ENCODE results near the gene HNRNPA3.

The HNRNPA3 gene

DNA sequence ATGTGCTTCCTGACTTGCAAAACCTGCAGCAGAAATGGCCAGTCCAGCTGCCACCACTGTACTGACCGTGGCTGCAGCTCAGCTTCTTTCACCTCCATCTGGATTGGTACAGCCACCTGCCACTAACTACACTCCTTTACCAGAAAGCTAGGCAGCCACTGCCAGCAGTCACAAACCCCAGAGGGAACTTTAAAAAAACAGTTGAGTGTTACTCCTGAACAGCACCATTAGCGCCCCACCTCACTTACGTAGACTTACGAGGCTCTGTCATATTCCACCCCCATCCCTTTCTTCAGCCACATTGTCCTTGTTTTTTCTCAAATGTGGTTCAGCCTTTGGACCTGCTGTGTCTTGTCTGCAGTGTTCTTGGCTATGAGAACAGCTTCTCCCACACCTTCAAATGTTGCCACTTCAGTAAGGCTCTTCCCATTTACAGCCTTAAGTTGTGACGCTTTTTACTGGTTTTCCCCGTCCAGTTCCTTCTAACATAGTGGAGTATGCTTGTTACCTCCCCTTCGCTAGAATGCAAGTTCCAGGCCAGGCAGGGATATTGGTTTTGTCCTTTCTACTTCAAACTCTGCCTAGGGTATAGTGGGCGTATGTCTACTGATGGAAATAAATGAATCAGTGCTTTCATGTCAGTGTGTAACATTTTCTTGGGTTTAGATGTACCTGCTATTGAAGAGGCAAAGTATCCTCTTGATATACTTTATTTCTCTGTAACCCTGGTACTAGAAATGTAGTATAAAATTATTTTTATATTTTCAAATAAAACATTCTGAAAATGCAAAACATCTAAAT lies 17.0 kb downstream of the HNRNPA3 start:
- H3K9me3 Mint-ChIP-seq = no peaks in the 10 kb centered on the region
- peak overlapping the region; percentile 24 for H3K27ac Mint-ChIP-seq (ENCODE audit: low read depth)
- H3K36me3 Mint-ChIP-seq (ENCODE audit: insufficient read depth) = peaks cover 66% of the 10 kb centered on the region
- DNase-seq (ENCODE audit: low spot score in 2 of 2) (no peak), ATAC-seq (replicated peaks; ENCODE audit: extremely low read depth, poor library complexity, severe bottlenecking) (no peak)
- H3K27me3 Mint-ChIP-seq = no peaks in the 10 kb centered on the region
- H3K4me3 Mint-ChIP-seq = no peak overlapping the region
- peaks cover 46% of the 10 kb centered on the region for H3K4me1 Mint-ChIP-seq

DNA sequence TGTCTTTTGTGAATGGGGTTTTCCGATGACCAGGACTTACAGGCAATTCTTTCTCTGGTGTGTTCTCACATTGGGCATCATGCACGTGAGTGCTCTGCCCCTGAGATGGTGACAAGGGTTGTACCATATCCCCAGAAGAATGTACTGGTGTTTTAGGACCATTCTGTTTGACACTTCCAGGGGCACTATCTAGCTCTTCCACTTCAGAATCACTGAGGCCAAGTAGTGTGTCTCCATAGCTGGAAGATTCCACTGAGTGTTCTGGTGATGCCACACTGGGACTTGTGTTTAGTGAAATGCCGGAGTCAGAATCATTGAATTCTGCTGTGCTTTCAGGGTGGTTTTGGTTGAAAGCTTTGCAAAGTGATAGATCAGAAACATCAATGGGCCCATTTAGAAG lies 18.7 kb downstream of the HNRNPA3 start:
- H3K36me3 Mint-ChIP-seq (ENCODE audit: insufficient read depth) = peaks cover 64% of the 10 kb centered on the region
- no peaks in the 10 kb centered on the region for H3K27me3 Mint-ChIP-seq
- DNase-seq (ENCODE audit: low spot score in 2 of 2) (no peak), ATAC-seq (replicated peaks; ENCODE audit: extremely low read depth, poor library complexity, severe bottlenecking) (no peak)
- peaks cover 52% of the 10 kb centered on the region for H3K4me1 Mint-ChIP-seq
- no peaks in the 10 kb centered on the region for H3K9me3 Mint-ChIP-seq
- H3K4me3 Mint-ChIP-seq = no peak overlapping the region
- no peak overlapping the region for H3K27ac Mint-ChIP-seq (ENCODE audit: low read depth)

DNA sequence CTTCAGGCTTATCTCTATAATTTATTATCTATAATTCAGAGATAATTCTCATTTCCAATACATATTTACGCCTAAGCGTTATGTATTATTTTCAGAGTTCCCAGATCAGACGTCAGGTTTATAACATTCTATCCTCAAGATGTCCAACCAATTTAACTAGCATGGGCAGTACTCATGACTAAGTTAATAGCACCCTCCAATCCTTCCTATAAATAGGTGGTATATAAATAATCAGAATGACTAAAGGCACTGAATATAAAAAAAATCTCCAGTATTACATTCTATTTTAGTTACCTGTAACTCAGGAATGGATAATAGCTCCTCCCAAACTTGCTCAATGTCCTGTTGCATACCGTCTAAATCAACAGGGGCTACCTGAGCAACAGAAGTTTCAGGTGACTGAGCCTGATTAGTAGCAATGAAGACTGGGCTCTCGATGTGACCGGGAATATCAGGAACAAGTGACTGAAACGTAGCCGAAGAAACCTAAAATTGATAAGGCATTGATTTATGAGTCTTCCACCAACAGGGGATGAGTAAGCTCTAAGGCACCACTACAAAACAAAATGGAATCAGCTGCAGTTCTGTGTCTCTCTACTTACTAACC lies 19.6 kb downstream of the HNRNPA3 start:
- DNase-seq (ENCODE audit: low spot score in 2 of 2) = no peak
- Mint-ChIP-seq H3K4me1 (peaks cover 43% of the 10 kb centered on the region), H3K27ac (ENCODE audit: low read depth) (no peak overlapping the region), H3K9me3 (no peaks in the 10 kb centered on the region), H3K4me3 (no peak overlapping the region), H3K27me3 (no peaks in the 10 kb centered on the region), H3K36me3 (ENCODE audit: insufficient read depth) (peaks cover 59% of the 10 kb centered on the region)
- no peak for ATAC-seq (replicated peaks; ENCODE audit: extremely low read depth, poor library complexity, severe bottlenecking)

DNA sequence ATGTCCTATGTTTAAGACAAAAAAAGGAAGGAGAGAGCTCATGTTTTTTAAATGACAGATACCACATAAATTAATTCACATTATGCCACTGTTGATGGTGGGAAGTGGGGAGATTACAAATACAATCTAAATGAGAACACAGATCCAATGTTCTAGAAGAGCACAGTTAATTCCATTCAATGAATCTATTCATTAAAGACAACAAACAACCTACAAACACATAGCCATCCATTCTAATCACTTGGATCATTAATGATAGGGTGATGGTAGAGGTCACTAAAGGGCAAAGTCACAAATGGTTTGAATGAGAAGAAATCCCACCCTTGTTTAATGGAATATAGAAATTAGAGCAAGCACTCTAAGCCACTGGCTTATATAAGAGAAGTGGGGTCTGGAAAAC lies 21.7 kb downstream of the HNRNPA3 start:
- H3K9me3 Mint-ChIP-seq = no peaks in the 10 kb centered on the region
- no peak overlapping the region for H3K4me3 Mint-ChIP-seq
- H3K27ac Mint-ChIP-seq (ENCODE audit: low read depth) = no peak overlapping the region
- peaks cover 48% of the 10 kb centered on the region for H3K4me1 Mint-ChIP-seq
- no peak for ATAC-seq (replicated peaks; ENCODE audit: extremely low read depth, poor library complexity, severe bottlenecking)
- no peaks in the 10 kb centered on the region for H3K27me3 Mint-ChIP-seq
- no peak for DNase-seq (ENCODE audit: low spot score in 2 of 2)
- H3K36me3 Mint-ChIP-seq (ENCODE audit: insufficient read depth) = peaks cover 46% of the 10 kb centered on the region

DNA sequence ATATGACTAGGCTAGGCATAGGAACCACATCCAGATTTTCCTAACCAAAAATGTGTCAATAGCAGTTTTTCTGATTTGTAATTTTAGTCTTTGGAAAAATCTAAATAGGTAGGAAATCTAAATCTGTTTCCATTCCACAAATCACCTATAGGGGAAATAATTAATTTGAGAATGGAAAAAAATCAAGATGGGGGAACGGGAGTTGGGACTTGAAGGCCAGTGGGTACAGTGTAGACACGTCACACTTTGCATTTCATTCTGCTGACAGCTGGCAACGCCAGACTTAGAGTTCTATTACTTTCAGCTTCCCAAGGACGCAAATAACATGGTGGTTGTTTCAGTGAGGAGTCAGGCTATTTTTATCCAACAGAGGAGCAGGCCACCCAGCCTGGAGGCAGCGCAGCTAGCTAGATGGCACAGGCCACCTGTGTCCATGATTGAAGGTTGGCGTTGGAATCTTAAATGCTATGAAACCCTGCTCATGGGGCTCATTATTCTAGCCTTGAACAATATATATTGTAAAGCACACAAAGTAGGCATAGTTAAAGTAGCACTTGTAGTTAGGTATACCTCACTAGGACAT lies 23.4 kb downstream of the HNRNPA3 start:
- peaks cover 37% of the 10 kb centered on the region for H3K36me3 Mint-ChIP-seq (ENCODE audit: insufficient read depth)
- peak overlapping the region; percentile 77 for H3K27ac Mint-ChIP-seq (ENCODE audit: low read depth)
- no peaks in the 10 kb centered on the region for H3K27me3 Mint-ChIP-seq
- no peak for ATAC-seq (replicated peaks; ENCODE audit: extremely low read depth, poor library complexity, severe bottlenecking)
- H3K4me3 Mint-ChIP-seq = no peak overlapping the region
- no peaks in the 10 kb centered on the region for H3K9me3 Mint-ChIP-seq
- no peak for DNase-seq (ENCODE audit: low spot score in 2 of 2)
- peaks cover 48% of the 10 kb centered on the region for H3K4me1 Mint-ChIP-seq

DNA sequence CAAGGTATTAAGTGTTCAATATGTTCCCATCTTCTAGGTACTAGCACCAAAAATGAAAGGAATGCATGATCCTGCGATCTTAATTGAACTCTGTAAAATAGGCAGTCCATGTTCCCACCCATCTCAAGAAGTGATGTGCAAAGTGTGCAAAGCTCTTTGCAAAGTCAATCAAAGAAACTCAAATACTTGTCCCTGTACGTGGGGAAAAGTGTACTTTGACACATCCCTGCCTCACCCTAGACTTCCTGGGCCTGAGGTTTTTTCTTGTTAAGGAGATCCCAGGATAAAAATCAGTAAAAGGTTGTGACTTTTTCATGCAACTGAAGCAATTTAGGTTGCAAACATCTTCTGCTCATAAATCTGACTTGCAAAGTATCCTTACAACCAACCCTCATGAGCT lies 25.3 kb downstream of the HNRNPA3 start:
- Mint-ChIP-seq H3K27ac (ENCODE audit: low read depth) (no peak overlapping the region), H3K27me3 (no peaks in the 10 kb centered on the region), H3K9me3 (no peaks in the 10 kb centered on the region), H3K36me3 (ENCODE audit: insufficient read depth) (peaks cover 30% of the 10 kb centered on the region), H3K4me1 (peaks cover 65% of the 10 kb centered on the region), H3K4me3 (no peak overlapping the region)
- DNase-seq (ENCODE audit: low spot score in 2 of 2) (no peak), ATAC-seq (replicated peaks; ENCODE audit: extremely low read depth, poor library complexity, severe bottlenecking) (no peak)

DNA sequence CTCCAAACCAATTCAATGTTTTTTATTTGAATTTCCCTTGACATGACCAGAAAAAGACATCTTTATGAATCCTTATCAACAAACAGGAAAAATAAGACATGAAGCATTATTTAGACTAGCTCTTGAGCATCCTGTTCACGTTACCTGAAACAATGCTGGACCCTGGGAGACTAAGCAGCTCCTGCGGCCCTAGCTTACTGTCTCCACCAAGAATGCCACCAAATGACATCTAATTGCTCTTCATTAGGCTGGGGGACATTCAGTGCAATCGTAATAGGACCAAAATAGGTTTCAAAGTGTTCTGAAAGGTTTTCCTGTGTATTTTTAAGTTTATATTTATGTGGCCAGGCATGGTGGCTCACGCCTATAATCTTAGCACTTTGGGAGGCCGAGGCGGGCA lies 26.5 kb downstream of the HNRNPA3 start:
- no peak overlapping the region for H3K4me3 Mint-ChIP-seq
- no peak overlapping the region for H3K27ac Mint-ChIP-seq (ENCODE audit: low read depth)
- no peak for DNase-seq (ENCODE audit: low spot score in 2 of 2)
- no peaks in the 10 kb centered on the region for H3K9me3 Mint-ChIP-seq
- peaks cover 65% of the 10 kb centered on the region for H3K4me1 Mint-ChIP-seq
- no peaks in the 10 kb centered on the region for H3K27me3 Mint-ChIP-seq
- H3K36me3 Mint-ChIP-seq (ENCODE audit: insufficient read depth) = peaks cover 23% of the 10 kb centered on the region
- ATAC-seq (replicated peaks; ENCODE audit: extremely low read depth, poor library complexity, severe bottlenecking) = no peak

DNA sequence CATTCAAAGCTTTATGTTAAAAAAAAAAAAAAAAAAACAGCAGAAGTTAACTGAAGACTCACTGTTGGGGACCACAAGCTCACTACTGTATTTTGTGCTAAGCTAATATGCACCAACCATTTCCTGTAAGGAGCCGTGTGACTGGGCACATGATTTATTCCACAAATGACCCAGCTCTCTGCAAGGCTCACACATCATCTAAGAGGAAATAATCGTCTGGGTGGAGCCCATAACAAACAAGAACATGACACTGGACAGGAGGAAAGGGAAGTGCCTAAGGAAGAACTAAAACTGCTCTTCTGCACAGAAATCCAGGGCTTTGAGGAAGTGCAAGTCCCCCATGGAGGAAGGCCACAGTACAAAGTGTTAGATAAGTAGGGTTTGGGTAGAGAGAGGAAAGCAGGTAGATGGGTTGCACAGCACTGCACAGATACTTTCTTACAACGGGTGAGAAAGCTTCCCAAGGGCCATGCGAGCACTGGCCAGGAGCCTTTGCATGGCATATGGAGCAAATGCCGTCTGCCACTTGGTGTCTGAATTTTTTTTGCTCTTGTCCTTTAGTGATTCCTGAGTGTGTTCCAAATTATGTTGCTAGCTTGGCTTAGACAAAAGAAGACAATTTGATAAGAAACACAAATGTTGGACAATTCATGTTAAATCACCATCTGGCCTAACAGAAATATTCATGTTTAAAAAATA lies 27.5 kb downstream of the HNRNPA3 start:
- ATAC-seq (replicated peaks; ENCODE audit: extremely low read depth, poor library complexity, severe bottlenecking) = peak; percentile 94
- no peaks in the 10 kb centered on the region for H3K9me3 Mint-ChIP-seq
- H3K27me3 Mint-ChIP-seq = no peaks in the 10 kb centered on the region
- peak overlapping the region; percentile 45 for H3K4me3 Mint-ChIP-seq
- peaks cover 23% of the 10 kb centered on the region for H3K36me3 Mint-ChIP-seq (ENCODE audit: insufficient read depth)
- peak in 1 of 2 donors; percentile 27 for DNase-seq (ENCODE audit: low spot score in 2 of 2)
- H3K4me1 Mint-ChIP-seq = peaks cover 70% of the 10 kb centered on the region
- peak overlapping the region; percentile 78 for H3K27ac Mint-ChIP-seq (ENCODE audit: low read depth)

DNA sequence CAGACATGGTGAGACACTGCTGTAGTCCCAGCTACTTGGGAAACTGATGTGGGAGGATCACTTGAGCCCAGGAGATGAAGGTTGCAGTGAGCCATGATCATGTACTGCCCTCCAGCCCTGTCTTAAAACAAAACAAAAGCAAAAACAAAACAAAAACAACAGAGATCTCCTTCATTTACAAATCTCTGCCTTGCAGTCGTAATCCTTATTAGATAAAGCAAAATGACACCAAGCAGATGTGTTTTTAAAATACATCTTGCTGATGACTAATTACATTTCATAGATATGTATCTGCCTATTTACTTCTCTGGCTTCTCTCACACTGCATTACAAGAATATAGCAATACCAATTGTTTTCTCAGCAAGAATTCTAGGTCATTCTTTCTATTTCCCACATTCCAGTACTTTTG lies 29.1 kb downstream of the HNRNPA3 start:
- H3K4me1 Mint-ChIP-seq = peaks cover 75% of the 10 kb centered on the region
- H3K36me3 Mint-ChIP-seq (ENCODE audit: insufficient read depth) = peaks cover 17% of the 10 kb centered on the region
- H3K27ac Mint-ChIP-seq (ENCODE audit: low read depth) = peak overlapping the region; percentile 78
- peak overlapping the region; percentile 53 for H3K4me3 Mint-ChIP-seq
- H3K9me3 Mint-ChIP-seq = no peaks in the 10 kb centered on the region
- ATAC-seq (replicated peaks; ENCODE audit: extremely low read depth, poor library complexity, severe bottlenecking) (no peak), DNase-seq (ENCODE audit: low spot score in 2 of 2) (no peak)
- no peaks in the 10 kb centered on the region for H3K27me3 Mint-ChIP-seq

DNA sequence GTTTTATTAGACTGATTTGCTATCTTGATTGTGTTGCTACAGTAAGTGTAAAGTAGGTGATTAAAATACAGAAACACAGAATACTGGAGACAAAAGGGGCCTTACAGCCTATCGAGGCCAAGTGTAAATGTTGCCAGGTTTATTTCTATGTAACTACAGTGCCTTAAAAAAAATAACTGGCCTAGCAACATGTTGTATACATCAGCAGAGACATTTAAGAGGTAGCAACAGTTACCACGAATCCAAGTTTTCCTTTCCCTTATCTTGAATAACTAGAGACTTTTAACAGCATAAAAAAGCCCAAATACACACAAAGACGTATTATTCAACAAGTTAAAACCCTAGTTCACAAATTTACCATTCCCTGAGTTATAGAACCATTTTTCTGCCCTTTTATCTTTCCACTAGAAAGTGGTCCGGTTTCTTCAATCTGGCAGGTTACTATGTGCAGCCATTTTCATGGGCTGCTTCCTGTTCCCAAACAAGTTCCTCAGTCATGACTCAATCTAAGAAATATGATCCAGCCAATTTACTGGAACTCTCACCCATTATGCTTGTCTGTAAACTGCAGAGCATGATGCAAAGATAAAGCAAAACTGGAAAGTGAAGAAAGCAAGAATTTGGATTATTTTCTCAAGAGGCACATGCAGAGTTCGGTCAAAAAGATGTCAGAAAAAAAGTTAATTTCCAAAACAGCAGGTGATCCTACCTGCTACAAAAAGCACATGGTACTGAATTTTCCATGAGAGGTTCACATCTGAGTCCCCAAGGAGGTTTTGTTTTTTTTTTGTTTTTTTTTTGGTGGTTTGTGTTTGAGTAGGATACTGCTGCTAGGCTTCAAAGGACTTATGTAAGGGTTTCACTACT lies 29.8 kb downstream of the HNRNPA3 start:
- ATAC-seq (replicated peaks; ENCODE audit: extremely low read depth, poor library complexity, severe bottlenecking) = no peak
- H3K4me1 Mint-ChIP-seq = peaks cover 75% of the 10 kb centered on the region
- DNase-seq (ENCODE audit: low spot score in 2 of 2) = no peak
- peaks cover 20% of the 10 kb centered on the region for H3K36me3 Mint-ChIP-seq (ENCODE audit: insufficient read depth)
- H3K9me3 Mint-ChIP-seq = no peaks in the 10 kb centered on the region
- peak overlapping the region; percentile 53 for H3K4me3 Mint-ChIP-seq
- peak overlapping the region; percentile 78 for H3K27ac Mint-ChIP-seq (ENCODE audit: low read depth)
- no peaks in the 10 kb centered on the region for H3K27me3 Mint-ChIP-seq

DNA sequence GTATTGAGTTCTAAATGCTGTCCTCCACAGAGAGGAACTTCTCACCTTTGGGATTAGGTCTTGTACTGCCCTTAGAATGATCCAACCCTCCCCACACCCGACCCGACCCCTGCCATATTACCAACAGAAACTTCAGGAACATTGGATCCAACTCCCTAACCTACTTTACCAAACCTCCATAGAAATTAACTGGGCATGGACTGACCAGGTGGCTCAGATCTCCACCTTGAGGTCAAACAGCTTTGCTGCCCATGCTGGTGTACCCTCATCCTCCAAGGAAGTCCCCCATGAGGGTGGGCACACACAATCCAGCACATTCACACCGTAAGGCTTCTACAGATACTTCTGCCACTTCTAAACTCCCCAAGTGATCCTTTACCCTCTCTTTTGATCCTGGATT lies 30.5 kb downstream of the HNRNPA3 start:
- H3K4me3 Mint-ChIP-seq = no peak overlapping the region

DNA sequence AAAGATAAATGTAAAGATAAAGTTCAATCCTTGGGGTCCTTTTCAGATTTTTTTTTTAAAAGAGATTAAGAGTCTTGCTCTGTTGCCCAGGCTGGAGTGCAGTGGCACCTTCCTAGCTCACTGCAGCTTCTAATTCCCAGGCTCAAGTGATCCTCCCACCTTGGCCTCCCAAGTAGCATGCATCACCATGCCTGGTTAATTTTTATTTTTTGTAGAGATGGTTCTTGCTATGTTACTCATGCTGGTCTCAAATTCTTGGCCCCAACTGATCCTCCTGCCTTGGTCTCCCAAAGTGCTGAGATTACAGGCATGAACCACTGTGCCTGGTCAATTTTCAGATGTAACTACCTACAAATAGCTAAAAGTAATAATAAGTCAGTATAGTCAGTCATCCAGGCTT lies 30.9 kb downstream of the HNRNPA3 start:
- ATAC-seq (replicated peaks; ENCODE audit: extremely low read depth, poor library complexity, severe bottlenecking) (no peak), DNase-seq (ENCODE audit: low spot score in 2 of 2) (no peak)
- Mint-ChIP-seq H3K36me3 (ENCODE audit: insufficient read depth) (peaks cover 22% of the 10 kb centered on the region), H3K9me3 (no peaks in the 10 kb centered on the region), H3K27me3 (no peaks in the 10 kb centered on the region), H3K4me3 (no peak overlapping the region), H3K27ac (ENCODE audit: low read depth) (peak overlapping the region; percentile 78), H3K4me1 (peaks cover 72% of the 10 kb centered on the region)

More for the DNA sequence above, 30.5 kb downstream of the HNRNPA3 start:
- Mint-ChIP-seq H3K27me3 (no peaks in the 10 kb centered on the region), H3K9me3 (no peaks in the 10 kb centered on the region), H3K4me1 (peaks cover 75% of the 10 kb centered on the region), H3K36me3 (ENCODE audit: insufficient read depth) (peaks cover 22% of the 10 kb centered on the region), H3K27ac (ENCODE audit: low read depth) (peak overlapping the region; percentile 78)
- DNase-seq (ENCODE audit: low spot score in 2 of 2) = no peak
- no peak for ATAC-seq (replicated peaks; ENCODE audit: extremely low read depth, poor library complexity, severe bottlenecking)
